Fibroblast of mammary gland (primary cell): ENCODE results near the gene EPB41.
"Not testable (repeated sequence)": the region's sequence is repeated elsewhere in the genome, so short reads cannot be mapped to it uniquely, and the experiment has no call there.

Experiments
- DNase-seq: peaks from one replicate; pipeline ENCODE4 v3.0.0-alpha.2; 2010; ENCODE audit warnings: low read depth
- H3K4me3 ChIP-seq: 2 replicates; pipeline ENCODE4 v1.5.1; 2011; ENCODE audit warnings: low read depth, mild to moderate bottlenecking, low read length, moderate library complexity; ENCODE audit not compliant: control insufficient read depth
- CTCF ChIP-seq: conservative IDR thresholded peaks from 2 replicates; pipeline ENCODE4 v1.5.1; 2011; ENCODE audit warnings: low read depth, low read length, inconsistent platforms; ENCODE audit not compliant: control insufficient read depth, insufficient read depth

EPB41 gene

GRCh38 chr1:29077155-29077554 lies 162.8 kb downstream of the EPB41 start:
- no peak overlapping the region for H3K4me3 ChIP-seq
- no peak for TF ChIP-seq CTCF
- DNase-seq = no peak

- not testable (repeated sequence) for DNase-seq, H3K4me3 ChIP-seq
Measured at GRCh38 chr1:29079916-29080629, 165.7 kb downstream of the EPB41 start.

- no peak for TF ChIP-seq CTCF
- DNase-seq = no peak
- no peak overlapping the region for H3K4me3 ChIP-seq
Measured at GRCh38 chr1:29081201-29081600, 166.8 kb downstream of the EPB41 start.

- no peak for TF ChIP-seq CTCF
- no peak overlapping the region for H3K4me3 ChIP-seq
- DNase-seq = no peak
Measured at GRCh38 chr1:29082519-29082918, 168.2 kb downstream of the EPB41 start.

DNA sequence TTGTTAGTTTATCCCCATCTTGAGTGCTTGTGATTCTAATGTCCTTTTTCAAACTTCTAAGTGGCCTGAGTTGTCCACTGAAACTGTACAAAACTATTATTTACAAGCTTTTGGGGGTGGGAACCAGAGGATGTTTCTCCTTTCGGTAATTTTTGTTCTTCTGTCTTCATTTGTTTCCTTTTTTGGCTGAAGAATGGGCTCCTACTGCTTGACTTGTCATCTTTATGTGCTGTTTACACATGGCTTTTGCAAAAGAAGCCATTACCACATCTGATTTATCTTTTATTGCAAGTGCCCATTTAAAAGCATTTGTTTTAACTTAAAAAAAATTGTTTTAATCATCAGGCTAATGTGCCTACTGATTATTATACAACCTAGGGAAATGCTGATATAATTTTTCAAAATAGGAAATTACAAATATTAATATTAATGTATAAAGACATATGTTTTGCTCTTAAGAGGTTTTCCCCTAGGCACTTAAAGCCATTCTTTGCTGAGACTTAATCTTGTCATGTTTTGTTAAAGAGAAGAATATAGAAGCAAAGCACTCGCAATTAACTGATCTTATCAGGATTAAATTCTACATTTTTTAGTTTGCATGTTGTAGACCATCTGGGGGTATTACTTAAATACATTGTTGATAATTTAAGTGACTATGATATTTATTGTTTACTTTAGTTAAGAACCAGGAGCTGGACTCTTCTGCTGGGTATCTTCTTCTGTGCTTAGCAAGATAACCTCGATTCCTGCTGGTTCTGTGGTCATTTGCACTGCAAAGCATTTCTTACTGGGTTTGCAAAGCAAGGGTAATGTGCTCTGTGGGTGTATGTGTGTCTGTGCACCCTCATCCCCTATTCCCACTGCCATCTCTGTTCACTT lies 169.2 kb downstream of the EPB41 start:
- H3K4me3 ChIP-seq = no peak overlapping the region
- DNase-seq = no peak
- TF ChIP-seq CTCF = no peak

GRCh38 chr1:29084196-29084521 lies 169.8 kb downstream of the EPB41 start:
- no peak overlapping the region for H3K4me3 ChIP-seq
- no peak for TF ChIP-seq CTCF
- no peak for DNase-seq

GRCh38 chr1:29090937-29091618 lies 176.7 kb downstream of the EPB41 start:
- no peak for DNase-seq
- TF ChIP-seq CTCF = no peak

DNA sequence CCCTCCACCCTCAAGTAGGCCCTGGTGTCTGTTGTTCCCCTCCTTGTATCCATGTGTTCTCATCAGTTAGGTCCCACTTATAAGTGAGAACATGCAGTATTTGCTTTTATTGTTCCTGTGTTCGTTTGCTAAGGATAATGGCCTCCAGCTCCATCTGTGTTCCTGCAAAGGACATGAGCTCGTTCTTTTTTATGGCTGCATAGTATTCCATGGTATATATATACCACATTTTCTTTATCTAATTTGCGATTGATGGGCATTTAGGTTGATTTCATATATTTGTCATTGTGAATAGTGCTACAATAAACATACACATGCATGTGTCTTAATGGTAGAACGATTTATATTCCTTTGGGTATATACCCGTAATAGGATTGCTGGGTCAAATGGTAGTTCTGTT lies 178.3 kb downstream of the EPB41 start:
- DNase-seq, H3K4me3 ChIP-seq: not testable (repeated sequence)

More at GRCh38 chr1:29090937-29091618, 176.7 kb downstream of the EPB41 start:
- no peak overlapping the region for H3K4me3 ChIP-seq
